Activated CD4-positive, alpha-beta T cell treated with anti-CD3 and anti-CD28 coated beads, Interleukin-10, Interleukin-2, amounts not matched to agents 100 ng/mL and 50 ng/mL, durations not matched to agents 16 hours and 8 hours (primary cell): Measurements from ENCODE around the gene TRIOBP.

Experiments used
- DNase-seq: peaks from one replicate; pipeline ENCODE4 v3.0.0-alpha.2; 2020

TRIOBP gene

DNA sequence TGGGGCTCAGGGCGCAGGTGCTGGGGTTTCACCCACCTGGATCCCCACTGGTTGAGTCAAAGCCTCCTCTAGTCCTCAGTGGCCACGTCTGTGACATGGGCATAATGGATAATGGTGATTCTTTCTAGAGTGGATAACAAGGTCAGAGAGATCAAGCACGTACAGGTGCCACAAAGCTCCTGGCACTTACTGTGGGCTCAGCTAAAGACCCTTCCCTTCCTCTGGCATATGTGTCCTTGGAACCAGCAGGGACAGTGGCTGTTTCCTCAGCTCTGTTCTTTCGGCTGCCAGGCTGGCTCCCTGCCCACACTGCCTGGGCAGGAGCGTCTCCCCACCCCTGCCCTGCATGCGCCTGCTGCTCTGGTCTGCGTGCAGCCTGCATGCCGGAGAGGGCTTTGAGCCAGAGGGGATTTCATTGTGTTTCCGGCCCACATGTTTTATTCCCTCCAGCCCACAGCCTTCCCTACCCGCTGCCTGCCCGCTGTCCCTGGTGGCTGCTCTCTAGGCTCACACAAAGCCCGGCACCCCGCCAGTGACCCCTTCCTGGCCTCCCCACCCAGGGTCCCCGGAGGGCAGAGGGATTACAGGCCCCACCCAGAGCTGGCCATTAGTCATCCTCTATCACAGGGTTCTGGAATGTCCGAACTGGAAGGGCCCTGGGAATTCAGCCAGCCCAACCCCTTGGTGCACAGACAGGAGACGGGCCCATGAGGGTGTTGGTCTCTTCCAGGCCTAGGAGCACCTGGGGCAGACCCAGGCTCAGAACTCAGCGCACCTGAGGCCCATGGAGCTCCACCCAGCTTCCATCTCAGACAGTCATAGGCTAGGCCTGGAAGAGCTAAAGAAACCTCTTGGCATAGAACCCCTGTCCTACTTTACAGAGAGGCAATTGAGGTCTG is 55.6 kb downstream of the TRIOBP start:
- no peak for DNase-seq

DNA sequence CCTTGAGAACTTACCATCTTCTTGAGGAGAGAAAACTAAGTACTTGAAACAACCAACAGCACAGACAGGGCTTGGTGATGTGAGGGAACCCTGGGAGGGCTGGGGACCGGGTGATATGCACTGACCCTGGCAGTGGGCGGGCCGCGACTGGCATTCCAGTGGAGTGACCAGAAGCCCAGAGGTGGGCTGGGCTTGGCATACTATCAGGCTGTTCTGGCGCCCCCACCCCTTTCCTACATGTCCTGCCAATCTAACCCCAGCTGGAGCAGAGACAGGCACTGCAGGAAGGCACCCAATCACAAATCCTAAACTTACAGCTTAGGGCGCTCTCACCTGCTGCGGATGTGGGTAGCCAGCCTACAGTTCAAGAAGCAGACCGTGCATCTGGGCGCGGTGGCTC is 56.9 kb downstream of the TRIOBP start:
- no peak for DNase-seq

DNA sequence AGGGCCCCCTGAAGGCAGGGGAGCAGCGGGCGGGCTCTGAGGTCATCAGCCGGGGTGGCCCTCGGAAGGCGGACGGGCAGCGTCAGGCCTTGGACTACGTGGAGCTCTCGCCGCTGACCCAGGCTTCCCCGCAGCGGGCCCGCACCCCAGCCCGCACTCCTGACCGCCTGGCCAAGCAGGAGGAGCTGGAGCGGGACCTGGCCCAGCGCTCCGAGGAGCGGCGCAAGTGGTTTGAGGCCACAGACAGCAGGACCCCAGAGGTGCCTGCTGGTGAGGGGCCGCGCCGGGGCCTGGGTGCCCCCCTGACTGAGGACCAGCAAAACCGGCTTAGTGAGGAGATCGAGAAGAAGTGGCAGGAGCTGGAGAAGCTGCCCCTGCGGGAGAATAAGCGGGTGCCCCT is 60.8 kb downstream of the TRIOBP start:
- DNase-seq: no peak

DNA sequence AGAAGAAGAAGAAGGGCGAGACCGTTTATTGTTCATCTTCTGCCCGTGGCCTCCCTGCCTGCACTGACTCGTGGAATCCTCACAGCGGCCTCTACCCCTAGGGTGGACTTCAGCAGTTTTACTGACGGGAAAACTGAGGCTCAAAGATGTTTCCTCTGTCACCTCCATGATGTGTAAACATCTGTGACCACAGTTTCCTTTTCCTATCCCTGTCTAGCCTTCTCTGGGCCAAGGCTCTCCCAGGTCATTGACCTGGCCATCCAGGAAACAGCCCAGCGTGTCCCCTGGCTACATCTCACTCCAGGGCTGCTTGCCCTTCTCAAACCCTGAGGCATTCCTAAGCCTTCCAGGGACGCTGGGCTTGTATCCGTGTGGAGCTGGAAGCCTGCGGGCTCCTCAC is 61.8 kb downstream of the TRIOBP start:
- no peak for DNase-seq

DNA sequence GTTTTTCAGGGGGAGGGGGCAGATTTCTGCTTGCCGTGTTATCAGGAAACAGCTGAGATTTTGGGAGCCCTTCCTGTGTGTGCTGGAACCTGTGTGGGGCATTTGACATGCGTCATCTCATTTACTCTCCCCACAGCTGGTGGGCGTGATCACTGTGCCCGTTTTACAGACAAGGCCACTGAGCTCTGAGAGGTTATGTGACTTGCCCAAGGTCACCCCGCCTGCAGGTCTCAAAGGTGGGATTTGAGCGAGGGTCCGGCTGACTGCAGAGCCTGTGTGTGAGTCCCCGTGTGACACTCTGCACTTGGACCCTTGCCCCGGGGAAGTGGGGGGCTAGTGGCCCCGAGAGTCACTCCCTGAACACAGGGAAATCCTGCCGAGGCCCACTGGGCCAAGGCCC is 62.4 kb downstream of the TRIOBP start:
- no peak for DNase-seq

DNA sequence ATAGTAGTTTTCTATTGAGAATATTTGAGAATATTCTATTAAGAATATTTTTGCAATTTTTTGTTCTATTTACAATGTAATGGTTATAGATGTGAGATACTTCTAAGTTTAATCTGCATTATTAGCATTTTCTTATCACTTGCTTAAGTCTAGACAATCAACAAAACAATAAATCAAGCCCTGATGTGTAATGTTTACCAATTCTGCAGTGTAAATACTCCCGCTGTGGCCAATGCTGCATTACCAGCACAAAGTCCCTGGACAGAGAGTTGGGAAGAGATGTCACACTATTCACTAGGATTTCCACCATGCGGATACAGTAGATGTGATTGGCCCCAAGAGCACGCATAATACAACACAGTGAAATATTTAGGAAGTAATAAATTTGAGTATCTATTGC is 63.3 kb downstream of the TRIOBP start:
- no peak for DNase-seq

DNA sequence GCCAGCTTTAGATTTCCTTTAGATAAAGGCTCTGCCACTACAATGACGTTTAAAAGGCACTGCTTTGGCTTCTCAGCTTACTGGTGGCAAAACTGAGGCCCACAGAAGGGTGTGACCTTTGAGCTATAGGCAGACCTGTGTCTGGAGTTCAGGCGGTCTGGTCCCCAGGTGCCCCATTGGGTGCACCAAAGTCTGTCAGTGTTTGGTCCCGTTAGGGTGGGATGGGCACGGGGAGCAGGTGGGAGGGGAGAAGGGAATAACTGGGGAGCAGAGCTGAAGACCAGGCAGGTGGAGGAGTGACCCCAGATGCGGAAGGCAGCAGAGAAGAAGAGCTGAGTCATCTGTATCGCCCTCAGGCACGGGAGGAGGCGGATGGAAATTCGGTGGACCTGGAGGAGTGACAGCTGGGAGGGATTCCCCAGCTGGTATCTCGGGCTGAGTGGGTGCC is 65.6 kb downstream of the TRIOBP start:
- no peak for DNase-seq

DNA sequence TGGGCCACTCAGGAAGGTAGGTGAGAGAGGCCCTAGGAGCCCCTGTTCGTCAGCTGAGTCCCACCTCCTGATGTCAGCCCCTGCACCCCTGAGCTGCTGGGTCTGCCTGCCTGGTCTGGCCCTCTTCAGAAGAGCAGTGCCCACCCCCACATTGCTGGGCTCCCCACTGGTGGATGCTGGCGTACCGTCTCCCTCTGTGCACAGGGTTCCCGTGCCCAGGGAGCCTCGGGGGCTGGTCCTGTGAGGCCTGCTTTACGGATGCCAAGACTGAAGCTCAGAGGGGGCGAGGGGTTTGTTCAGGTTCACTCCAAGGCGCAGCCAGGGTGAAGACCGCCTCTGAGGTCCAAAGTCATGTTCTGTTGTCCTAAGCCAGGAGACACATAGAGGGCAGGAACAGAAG is 66.2 kb downstream of the TRIOBP start:
- DNase-seq: no peak

DNA sequence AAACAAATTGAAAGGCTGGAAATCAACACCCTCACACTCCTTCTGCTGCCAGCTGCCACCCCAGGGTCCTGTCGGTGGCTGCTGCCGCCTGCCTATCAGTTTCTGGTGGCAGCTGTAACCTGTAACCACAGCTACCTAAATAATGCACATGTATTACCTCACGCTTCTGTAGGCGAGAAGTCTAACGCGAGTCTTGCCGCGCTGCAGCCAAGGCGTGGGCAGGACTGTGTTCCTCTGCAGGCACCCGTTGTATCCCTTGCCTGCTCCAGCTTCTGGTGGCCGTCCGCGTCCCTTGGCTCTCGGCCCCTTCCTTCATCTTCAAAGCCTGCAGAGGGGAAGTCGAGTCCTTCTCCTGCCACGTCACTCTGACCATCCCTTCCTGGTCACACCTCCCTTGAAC is 66.8 kb downstream of the TRIOBP start:
- DNase-seq: no peak

DNA sequence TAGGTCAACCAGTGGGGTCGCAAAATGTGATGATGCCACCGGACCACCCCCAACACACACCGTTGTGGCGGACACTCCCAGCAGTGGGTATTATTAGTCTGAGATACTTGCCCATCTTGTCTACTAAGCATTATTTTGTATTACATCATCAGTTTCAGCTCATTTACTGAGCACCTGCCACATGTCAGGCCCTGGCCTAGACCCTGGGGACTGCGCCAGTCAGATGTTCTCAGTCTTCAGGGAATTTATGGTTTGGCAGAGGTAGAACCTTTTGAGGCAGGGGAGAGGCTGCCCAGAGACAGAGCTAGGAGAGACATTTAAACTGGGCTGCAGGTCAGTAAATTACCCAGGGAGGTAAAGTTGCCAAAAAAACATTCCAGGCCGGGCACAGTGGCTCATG is 67.8 kb downstream of the TRIOBP start:
- DNase-seq: no peak

DNA sequence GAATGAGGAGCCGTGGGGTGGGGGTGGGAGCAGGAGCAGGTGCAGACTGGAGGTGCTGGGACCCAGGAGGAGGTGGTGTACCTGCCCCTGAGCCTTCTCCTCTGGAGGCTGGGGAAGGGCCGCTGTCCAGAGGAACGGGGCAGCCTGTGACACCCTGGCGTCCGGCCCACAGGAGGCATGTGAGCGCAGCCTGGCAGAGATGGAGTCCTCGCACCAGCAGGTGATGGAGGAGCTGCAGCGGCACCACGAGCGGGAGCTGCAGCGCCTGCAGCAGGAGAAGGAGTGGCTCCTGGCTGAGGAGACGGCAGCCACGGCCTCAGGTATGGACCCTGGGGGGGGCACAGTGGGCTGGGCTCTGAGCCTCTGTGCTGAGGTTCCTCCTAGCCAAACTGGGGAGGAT is 68.7 kb downstream of the TRIOBP start:
- no peak for DNase-seq

DNA sequence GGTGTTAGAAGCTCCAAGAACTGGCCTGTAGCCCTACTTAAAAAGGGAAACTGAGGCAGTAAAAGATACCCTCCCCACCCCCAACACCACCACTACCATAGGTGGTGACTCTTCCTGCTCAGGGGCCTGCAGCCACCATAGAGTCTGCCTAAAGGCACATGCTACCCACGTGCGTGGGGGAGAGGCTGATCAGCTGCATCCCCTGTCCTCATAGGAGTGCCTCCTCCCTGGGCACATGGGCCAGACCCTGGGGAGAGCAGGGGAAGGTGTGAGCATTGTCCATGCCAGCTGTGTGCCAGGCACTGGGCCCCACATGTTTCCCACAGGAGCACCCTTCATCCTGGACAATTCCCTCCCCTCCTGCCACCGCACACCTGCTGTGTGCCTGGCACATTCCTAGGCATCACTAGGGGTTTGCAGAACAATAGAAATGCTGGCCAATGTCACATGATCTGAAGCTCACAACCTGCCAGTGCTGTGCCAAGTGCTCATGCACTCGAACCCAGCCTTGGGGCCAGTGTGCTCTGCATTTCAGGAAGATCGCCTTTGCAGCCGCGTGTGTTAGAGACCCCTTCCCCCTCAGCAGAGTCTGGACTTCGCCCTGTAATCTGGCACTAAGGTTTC is 69.2 kb downstream of the TRIOBP start:
- DNase-seq: no peak

DNA sequence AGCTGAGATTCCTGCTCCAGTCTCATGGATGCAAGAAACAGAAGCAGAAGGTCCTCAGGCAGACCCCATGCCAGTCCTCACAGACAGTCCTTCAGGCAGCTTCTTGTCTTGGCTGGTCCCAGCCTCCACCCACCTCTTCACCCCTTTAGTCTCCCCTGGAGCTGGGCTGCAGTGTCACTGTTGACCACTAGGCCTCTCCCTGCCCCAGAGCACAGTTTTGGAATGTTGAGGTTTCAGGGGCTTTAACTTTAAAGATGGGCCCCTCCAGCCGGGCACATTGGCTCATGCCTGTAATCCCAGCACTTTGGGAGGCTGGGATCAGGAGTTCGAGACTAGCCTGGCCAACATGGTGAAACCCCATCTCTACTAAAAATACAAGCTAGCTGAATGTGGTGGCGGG is 71.4 kb downstream of the TRIOBP start:
- DNase-seq: no peak

DNA sequence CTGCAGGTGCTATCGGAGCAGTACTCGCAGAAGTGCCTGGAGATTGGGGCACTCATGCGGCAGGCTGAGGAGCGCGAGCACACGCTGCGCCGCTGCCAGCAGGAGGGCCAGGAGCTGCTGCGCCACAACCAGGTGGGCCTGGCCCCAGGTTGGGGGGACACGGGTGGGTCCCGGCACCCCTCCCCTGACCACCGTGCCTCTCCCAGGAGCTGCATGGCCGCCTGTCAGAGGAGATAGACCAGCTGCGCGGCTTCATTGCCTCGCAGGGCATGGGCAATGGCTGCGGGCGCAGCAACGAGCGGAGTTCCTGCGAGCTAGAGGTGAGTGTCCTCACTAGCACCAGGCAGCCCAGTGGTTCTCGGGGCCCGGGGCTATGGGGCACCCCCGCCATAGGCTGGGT is 72.2 kb downstream of the TRIOBP start:
- no peak for DNase-seq

DNA sequence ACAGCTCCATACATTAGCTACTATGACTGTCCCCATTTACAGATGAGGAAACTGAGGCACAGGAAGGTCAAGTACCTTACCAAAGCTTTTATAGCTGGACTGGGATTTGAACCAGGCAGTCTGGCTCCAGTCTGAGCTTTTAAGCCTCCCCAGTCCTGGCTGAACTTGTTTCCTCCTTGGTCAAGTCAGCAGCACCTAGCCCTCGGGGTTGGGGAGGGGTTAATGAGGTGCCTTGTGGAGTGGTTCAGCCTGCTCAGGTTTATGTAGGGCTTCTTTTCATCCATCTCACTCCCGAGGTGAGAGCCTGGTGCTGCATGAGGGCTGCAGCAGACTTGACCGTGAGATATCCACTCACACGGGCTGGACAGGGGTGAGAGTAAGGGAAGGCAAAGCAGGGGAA is 74.2 kb downstream of the TRIOBP start:
- DNase-seq: no peak

DNA sequence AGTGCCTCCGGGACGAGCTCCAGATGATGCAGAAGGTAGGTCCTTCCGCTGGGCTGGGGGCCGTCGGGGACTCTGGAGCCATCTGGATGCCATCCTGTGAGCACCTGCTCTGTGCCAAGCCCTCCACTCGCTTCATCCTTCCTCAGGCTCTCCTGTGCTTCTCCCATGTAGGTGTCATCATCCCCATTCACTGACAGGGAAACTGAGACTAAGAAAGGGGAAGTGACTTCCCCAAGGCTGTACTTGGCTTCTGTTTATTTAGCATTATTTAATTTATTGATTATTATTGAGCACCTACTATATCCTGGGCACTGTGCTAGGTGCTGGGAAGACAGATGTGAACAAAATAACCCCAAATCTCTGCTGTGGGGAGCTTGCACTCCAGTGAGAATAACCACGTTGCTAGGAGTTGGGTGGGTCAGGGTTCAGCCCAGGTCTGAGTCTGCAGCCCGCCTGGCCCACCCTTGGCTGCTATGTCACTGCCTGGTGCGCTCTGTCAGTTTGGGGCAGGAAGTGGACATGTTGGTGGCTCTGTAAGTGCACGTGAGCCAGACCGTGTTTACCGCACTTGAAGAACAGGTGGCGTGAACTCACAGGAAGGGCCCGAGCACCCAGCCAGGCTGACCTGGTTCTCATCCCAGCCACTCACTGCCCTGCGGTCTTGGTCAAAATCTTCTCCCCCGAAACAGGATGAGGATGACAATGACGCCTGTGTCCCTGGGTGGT is 75.0 kb downstream of the TRIOBP start:
- DNase-seq: no peak

DNA sequence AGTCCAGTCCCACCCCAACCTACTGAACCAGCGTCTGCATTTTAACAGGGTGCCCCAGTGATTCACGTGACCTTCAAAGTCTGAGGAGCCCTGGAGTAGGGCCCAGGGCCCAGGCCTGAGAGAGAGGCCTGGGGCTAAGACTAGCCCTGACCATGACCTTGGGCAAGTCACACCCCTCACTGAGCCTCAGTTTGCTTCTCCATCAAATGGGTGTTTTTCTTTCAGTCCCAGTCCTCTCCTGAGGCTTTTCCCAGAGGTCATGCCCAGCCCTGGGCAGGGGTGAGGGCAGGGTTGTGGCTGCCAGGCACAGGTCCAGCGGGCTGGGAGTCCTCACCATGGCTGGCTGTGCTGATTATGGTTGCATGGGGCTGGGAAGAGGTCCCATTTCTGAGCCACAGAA is 77.9 kb downstream of the TRIOBP start:
- no peak for DNase-seq

DNA sequence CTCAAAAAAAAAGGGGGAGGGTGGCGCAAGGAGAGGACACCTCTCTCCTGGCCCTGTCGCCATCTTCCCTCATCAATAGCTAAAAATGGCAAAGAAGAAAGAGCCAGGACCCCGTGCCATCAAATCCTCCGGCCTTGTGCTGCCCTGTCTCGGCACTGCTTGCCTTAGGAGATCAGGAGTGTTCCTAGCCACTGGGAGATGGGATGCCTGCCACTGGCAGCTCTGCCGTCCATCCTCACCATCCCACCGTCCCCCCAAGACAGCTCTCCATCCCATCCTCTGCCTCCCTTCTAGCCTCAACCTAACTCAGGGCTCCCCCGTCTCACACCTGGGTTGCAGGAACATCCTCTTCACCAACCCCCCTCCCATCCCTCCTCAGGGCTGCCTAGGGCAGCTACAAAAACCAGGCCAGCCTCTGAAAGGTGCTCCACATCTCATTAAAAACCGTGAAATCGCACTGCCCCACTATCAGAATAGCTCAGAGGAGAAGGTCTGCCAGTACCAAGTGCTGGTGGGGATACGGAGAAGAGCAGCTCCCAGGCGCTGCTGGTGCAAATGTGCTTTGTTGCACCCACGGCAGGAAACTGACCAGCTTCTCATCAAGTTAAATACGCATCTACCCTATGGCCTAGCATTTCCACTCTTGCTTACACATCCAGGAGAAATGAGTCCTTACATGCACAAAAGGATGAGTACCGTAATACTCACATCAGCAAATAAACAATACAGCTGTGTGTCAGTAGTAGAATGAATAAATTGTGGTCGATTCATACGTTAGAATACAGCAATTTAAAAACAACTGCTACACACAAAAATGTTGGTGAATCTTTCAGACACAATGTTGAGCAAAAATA is 79.2 kb downstream of the TRIOBP start:
- DNase-seq: no peak

DNA sequence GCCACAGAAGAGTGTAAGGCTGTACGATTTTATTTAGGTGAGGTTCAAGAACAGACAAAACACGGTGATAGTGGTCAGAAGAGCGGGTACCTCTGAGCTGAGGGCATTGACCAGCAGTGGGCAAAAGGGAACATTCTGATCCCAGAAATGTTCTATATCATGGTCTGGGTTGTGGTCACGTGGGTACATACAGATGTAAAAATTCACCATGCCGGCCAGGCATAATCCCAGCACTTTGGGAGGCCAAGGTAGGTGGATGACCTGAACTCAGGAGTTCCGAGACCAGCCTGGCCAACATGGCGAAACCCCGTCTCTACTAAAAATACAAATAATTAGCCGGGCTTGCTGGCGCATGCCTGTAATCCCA is 79.8 kb downstream of the TRIOBP start:
- DNase-seq: no peak

DNA sequence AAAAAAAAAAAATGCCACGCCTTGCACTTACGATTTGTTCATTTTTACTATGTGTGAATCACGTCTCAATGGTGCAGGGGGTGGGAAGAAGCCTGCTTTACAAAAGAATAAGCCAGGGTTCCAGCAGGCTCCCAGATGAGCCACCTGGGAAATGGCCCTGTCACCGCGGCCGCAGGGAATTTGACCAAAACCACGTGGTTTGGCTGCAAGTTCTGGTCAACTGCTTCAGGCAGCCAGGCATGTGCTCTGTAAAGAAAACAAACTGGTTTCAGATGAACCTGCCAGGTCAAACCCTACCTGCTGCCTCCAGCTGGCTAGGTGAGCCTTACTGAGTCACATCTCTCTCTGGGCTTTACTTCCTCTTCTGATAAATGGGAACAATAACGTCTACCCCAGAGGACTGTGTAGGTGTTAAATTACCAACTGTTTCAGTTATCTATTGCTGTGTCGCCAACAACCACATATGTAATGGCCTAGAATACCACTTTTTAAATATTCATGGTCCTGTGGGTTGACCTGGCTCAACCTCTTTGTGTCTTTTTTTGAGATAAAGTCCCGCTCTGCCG is 80.4 kb downstream of the TRIOBP start:
- DNase-seq: no peak

DNA sequence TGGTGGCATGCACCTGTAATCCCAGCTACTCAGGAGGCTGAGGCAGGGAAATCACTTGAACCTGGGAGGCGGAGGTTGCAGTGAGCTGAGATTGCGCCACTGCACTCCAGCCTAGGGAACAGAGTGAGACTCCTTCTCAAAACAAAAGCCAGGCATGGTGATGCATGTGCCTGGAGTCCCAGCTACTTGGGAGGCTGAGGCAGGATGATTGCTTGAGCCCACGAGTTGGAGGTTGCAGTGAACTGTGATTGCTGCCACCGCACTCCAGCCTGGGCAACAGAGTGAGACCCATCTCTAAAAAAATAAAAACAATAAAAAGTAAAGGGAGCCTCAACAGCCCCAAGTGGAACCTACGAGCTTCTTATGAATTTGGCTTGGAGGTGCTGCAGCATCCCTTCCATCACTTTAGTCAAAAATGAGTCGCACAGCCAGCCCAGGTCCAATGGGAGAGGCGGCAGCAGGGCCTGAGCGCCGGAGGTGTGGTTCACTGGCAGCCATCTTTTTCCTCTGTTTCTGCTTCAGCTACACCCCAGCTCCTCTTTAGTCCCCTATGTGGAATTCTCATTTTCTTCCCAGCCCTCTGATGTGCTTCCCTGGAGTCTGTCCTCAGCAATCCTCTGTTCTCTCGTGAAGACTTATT is 81.6 kb downstream of the TRIOBP start:
- no peak for DNase-seq

DNA sequence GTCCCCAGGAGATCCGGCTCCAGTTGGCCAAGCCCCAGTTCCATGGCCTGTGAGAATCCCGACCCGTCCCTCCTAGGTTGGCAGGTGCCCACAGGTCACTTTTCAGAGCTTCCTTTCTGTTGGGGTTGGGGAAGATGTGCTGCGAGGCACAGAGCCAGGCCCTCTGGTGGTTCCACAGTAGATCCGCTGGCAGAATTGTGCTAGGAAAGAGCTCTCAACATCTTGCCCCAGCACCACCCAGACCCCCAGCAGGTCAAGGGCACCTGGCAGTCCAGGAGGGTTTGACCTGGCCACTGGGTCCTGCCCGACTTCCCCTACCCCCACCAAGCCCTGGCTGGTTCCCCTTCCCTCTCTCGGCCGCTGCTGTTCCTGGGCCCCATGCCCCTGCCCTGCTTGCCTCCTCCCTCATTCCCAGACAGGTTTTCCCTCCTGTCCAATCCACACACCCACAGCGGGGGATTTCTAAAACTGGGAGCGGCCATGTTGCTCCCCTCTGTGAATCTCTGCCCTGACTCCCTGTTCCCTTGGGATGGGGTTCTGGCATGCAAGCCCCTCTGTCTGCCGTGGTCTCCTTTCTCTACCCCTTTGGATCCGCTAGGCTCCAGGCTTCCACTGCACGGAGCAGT is 84.7 kb downstream of the TRIOBP start:
- no peak for DNase-seq
